Measurements from ENCODE around the gene SOX1. TPM values are rescaled to one million over a fixed set of nuclear protein-coding genes. Genes with fewer than 3 reads are reported as not detected.

SOX1 gene
- total and polyA plus RNA-seq, 9 of the 15 experiments (the other 6 are each of a cell fraction or from before 2014, with no cell fraction given), result not detected

GRCh38 chr13:112032186-112032993, 34.6 kb upstream of the SOX1 start (continued):
- TF ChIP-seq ZNF318 (IDR thresholded peaks at IDR 0.05; ENCODE audit: borderline replicate concordance in 1 of 2, low read depth in 1 of 2) (no peak), CCNT2 (IDR thresholded peaks at IDR 0.05; ENCODE audit: borderline replicate concordance, extremely low read depth, insufficient read length, low read depth, low read length) (no peak), ZBTB8A (IDR thresholded peaks at IDR 0.05; ENCODE audit: partially characterized antibody) (no peak), NFIC (IDR thresholded peaks at IDR 0.05) (no peak)

Data from K562 (cell line).